Measurements from ENCODE around the gene P2RX4. TPM values are rescaled to one million over a fixed set of nuclear protein-coding genes. Genes with fewer than 3 reads are reported as not detected.

Gene P2RX4
- total RNA-seq, 6 donors from 2014 or later = 62.7 to 98.5 (median 79.5) TPM

DNA sequence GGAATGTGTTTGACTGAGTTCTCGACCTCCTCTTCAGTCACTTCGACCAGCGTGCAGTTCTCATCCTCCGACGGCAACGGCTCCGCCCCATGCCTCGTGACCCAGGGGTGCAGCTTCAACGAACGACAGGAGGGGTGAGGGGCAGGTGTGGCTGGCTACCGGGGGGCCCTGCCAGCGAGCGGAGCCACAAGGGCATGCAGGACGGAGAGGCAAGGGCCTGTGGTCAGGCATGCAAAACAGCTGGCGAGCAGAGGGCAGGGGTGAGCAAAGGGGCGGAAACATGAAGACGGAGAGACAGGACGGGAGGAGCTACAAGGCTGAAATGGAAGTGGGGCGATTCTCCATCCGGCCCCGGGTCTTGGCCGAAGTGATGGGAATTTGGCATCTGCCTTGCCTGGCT, 38.7 kb downstream of the P2RX4 start:
- peaks cover 10 to 92% (median 82%) of the 10 kb centered on the region in 4 donors for H3K36me3 ChIP-seq
- DNase-seq = peak in 1 of 2 donors; percentile 82

DNA sequence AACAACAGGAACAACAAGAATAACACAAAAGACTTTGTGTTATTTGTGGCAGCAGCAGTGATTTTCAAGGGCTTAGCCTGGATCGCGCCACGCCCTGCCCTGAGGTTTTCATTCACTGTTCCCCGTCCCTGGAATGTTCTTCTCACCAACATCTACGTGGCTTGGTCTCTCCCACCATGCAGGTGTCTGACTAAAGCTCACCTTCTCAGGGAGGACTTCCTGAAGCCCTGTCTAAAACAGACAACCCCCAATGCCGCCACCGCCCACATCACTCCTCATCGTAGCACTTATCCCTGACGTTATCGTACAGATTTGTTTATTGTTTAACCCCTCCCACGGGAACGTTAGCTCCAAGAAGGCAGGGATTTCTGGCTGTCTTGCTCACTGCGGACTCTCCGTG, 40.4 kb downstream of the P2RX4 start:
- WGBS, 2 donors = 75 to 85% methylated on average over 14 of the region's 14 CpGs
- H3K36me3 ChIP-seq = peaks cover 10 to 92% (median 76%) of the 10 kb centered on the region in 4 donors

More for the DNA sequence above, 38.7 kb downstream of the P2RX4 start:
- Histone ChIP-seq H3K4me1 (no peaks in the 10 kb centered on the region), H3K27ac (no peak overlapping the region), H3K27me3 (no peaks in the 10 kb centered on the region), H3K9me3 (no peaks in the 10 kb centered on the region), H3K4me3 (no peak overlapping the region)
- no peak for ATAC-seq (ENCODE audit: low FRiP score in 2 of 2)
- 89 to 95% methylated on average over 18 to 22 of the region's 22 CpGs for WGBS, 2 donors
- TF ChIP-seq, protein P1, sequence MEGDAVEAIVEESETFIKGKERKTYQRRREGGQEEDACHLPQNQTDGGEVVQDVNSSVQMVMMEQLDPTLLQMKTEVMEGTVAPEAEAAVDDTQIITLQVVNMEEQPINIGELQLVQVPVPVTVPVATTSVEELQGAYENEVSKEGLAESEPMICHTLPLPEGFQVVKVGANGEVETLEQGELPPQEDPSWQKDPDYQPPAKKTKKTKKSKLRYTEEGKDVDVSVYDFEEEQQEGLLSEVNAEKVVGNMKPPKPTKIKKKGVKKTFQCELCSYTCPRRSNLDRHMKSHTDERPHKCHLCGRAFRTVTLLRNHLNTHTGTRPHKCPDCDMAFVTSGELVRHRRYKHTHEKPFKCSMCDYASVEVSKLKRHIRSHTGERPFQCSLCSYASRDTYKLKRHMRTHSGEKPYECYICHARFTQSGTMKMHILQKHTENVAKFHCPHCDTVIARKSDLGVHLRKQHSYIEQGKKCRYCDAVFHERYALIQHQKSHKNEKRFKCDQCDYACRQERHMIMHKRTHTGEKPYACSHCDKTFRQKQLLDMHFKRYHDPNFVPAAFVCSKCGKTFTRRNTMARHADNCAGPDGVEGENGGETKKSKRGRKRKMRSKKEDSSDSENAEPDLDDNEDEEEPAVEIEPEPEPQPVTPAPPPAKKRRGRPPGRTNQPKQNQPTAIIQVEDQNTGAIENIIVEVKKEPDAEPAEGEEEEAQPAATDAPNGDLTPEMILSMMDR (IDR thresholded peaks at IDR 0.05) = no peak
- TF ChIP-seq POLR2A (IDR thresholded peaks at IDR 0.05) = no peak
- TF ChIP-seq POLR2AphosphoS5 (IDR thresholded peaks at IDR 0.05) = no peak
- TF ChIP-seq EP300 (IDR thresholded peaks at IDR 0.05) = no peak

DNA sequence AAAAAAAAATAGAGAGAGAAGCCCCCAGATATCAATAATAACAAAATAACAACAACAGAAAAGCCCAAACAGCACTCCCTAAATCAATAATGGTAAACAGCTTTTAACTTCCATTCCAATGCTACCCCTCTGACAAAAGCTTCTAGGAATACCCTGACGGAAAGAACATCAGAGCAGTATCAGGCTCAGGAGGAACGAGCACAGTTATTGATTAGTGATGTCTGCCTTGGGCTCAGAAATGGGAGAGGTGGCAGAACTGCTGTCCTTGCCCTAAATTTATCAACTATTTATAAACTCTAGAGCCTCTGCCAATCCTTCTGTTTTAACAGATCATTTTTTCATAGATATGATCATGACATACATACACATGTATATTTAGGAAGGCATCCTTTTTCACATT, 41.9 kb downstream of the P2RX4 start:
- no peak for TF ChIP-seq POLR2AphosphoS5 (IDR thresholded peaks at IDR 0.05)
- ATAC-seq (ENCODE audit: low FRiP score in 2 of 2) (no peak), DNase-seq (no peak)
- Histone ChIP-seq H3K36me3 (peaks cover 10 to 90% (median 75%) of the 10 kb centered on the region in 4 donors), H3K9me3 (no peaks in the 10 kb centered on the region), H3K27ac (no peak overlapping the region), H3K27me3 (no peaks in the 10 kb centered on the region), H3K4me1 (no peaks in the 10 kb centered on the region), H3K4me3 (no peak overlapping the region)
- 50 to 95% methylated on average over 2 of the region's 2 CpGs for WGBS, 2 donors

More for the DNA sequence above, 40.4 kb downstream of the P2RX4 start:
- Histone ChIP-seq H3K27ac (no peak overlapping the region), H3K9me3 (no peaks in the 10 kb centered on the region), H3K4me1 (no peaks in the 10 kb centered on the region), H3K4me3 (no peak overlapping the region), H3K27me3 (no peaks in the 10 kb centered on the region)
- ATAC-seq (ENCODE audit: low FRiP score in 2 of 2) (no peak), DNase-seq (no peak)
- no peak for TF ChIP-seq POLR2A (IDR thresholded peaks at IDR 0.05)
- no peak for TF ChIP-seq POLR2AphosphoS5 (IDR thresholded peaks at IDR 0.05)
- TF ChIP-seq, protein P1 (IDR thresholded peaks at IDR 0.05) = no peak

DNA sequence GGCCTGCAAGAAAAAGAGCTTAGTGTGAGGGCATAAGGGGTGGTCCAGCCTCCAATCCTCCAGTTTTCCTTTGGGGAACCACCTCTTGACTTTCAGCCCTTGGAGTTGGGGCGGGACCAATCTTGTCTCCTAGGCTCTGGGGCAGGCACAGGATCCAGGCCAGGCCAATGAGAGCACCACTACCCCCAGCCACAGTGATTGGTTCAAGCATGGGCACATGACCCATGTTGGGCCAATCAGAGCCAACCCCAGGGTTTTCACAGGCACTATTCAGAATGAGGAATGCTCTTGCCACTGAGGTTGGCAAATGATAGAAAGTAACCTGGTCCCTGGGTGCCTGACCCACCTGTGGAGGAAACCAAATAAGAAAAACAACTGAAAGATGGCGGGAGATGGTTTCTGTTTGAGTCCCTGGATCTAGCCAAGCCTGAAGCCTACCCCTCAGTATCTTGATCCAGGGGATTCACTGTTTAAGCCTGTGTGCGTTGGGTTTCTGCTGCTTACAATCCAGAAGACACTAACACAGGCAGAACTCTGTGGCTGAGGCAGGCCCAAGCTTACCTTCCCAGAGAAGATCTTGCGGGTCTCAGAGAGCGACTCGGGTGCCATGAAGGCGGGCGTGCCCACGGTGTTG, 42.9 kb downstream of the P2RX4 start:
- Histone ChIP-seq H3K27ac (no peak overlapping the region), H3K4me1 (no peaks in the 10 kb centered on the region), H3K9me3 (no peaks in the 10 kb centered on the region), H3K27me3 (no peaks in the 10 kb centered on the region), H3K36me3 (peaks cover 6 to 85% (median 68%) of the 10 kb centered on the region in 4 donors), H3K4me3 (no peak overlapping the region)
- WGBS, 2 donors = 88 to 97% methylated on average over 9 of the region's 9 CpGs
- no peak for ATAC-seq (ENCODE audit: low FRiP score in 2 of 2)
- DNase-seq = no peak
- TF ChIP-seq, protein P1 (IDR thresholded peaks at IDR 0.05) = no peak
- TF ChIP-seq EP300 (IDR thresholded peaks at IDR 0.05) (no peak), POLR2AphosphoS5 (IDR thresholded peaks at IDR 0.05) (no peak), POLR2A (IDR thresholded peaks at IDR 0.05) (no peak)

DNA sequence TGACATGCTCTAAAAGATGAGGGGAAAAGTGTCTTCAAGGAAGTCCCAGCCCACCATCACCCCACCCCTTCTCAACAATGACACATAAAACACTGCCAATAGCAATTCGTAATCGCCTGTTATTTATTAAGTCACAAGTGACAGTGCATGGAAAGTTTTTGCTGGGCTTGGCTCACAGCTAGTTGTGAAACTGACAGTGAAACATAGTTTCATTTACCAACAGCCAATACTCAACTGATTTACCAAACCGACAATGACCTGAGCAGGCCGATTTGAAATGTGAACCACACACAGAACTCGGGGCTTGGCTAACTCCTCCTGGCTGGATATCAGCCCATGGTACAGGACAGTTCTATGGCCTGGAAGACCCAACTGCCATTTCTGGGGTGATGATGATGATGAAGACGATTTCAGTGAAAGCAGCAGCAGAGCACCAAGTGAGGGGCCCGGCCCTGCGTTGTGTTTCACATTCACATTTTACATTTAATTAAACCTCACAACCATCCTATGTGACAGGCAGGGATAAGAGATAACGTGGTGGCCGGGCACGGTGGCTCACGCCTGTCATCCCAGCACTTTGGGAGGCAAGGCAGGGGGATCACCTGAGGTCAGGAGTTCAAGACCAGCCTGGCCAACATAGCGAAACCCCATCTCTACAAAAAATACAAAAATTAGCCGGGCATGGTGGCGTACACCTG, 43.9 kb downstream of the P2RX4 start:
- H3K36me3 ChIP-seq = peaks cover 6 to 85% (median 62%) of the 10 kb centered on the region in 4 donors
- 93 to 98% methylated on average over 15 of the region's 15 CpGs for WGBS, 2 donors
- H3K9me3 ChIP-seq = no peaks in the 10 kb centered on the region
- ATAC-seq (ENCODE audit: low FRiP score in 2 of 2) (no peak), DNase-seq (no peak)
- H3K27me3 ChIP-seq = no peaks in the 10 kb centered on the region
- H3K27ac ChIP-seq = no peak overlapping the region
- no peaks in the 10 kb centered on the region for H3K4me1 ChIP-seq
- no peak for TF ChIP-seq EP300 (IDR thresholded peaks at IDR 0.05)
- no peak for TF ChIP-seq POLR2A (IDR thresholded peaks at IDR 0.05)
- TF ChIP-seq, protein P1 (IDR thresholded peaks at IDR 0.05) = no peak
- no peak for TF ChIP-seq POLR2AphosphoS5 (IDR thresholded peaks at IDR 0.05)
- no peak overlapping the region for H3K4me3 ChIP-seq

All from upper lobe of left lung (tissue), 6 donors.